Left ventricle myocardium superior (tissue), 1 donor: ENCODE data around the gene PRAMEF4. TPM values are rescaled to one million over a fixed set of nuclear protein-coding genes. Genes with fewer than 3 reads are reported as not detected.
"Not testable (repeated sequence)": the region's sequence is repeated elsewhere in the genome, so short reads cannot be mapped to it uniquely, and the experiment has no call there.

ENCODE experiments used
- ATAC-seq: fragments of 200-7000 bp; cut with Tn5 transposase; one replicate; pipeline ENCODE4 v1.9.1; 2020; ENCODE audit warnings: mild to moderate bottlenecking, moderate library complexity
- DNase-seq: peaks from one replicate; pipeline ENCODE4 v3.0.0-alpha.2; 2020
- intact Hi-C: fragments of 100-400 bp; cut with micrococcal nuclease; formaldehyde crosslinking; loops from one replicate; pipeline ENCODE4 v1.11.0; 2022
- long read RNA-seq: library from polyadenylated mRNA; unstranded; transcript quantifications from one replicate; pipeline ENCODE4 v2.0.0, GENCODE V29; 2021
- total RNA-seq: library from RNA; stranded (reverse); fragmentation: NEBNext Ultra II Directional; extraction: Animal tissue kit (Norgen Biotek cat#: 25700); gene quantifications from one replicate; pipeline ENCODE4 v1.2.1, GENCODE V29; 2021
- donor health status: DM: no; HTN: yes; CAD: no; lungs with severe emphysema.

Gene PRAMEF4
- total RNA-seq, result not detected
- long read RNA-seq, result 0 reads

DNA sequence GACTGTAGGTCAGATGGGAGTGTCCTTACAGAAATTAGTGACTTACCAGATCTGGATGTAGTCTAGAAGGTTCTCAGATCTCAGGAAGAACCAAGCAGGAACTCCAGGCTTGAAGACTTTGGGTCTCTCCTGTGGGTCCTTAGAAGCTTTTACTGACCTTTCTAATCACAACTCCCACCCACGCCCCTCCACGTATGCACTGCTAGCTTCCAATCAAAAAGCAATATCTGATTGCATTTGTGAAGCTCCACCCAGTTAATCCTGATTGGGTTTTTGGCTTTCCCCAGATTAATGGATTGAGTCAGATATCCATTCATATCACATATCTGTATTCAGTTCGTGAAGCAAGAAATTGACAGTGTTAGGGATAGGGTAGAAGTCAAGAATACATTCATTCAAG lies at the start of gene PRAMEF4:
Gene PRAMEF4 (minus strand): TSS at position 101 of the 400 bp plus-strand sequence. CDS start 2,807 bp downstream, outside the sequence.
- intact Hi-C loops, DNase-seq, ATAC-seq: not testable (repeated sequence)

DNA sequence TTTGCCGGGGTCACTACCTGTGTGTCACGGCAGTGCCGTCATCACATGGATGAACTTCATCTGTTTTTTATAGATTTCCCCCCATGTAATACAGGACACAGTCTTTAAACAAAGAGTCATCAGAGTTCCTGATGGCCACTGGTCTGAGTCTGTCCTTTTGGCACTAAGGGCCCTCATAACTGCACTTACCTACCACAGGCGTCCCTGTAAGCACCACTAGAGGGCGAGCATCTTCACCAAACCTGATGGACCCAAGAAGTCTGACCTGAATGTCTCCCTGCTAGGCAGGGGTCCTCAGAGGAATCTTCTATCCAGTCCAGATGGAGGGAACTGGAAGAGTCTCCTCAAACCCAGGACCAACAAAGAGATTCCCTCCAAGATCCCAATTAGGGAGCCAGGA lies 38.4 kb upstream of the PRAMEF4 start:
- intact Hi-C loops, ATAC-seq: not testable (repeated sequence)

GRCh38 chr1:12921749-12922148 lies 35.7 kb upstream of the PRAMEF4 start:
- intact Hi-C loops, ATAC-seq: not testable (repeated sequence)

More for the DNA sequence above, 38.4 kb upstream of the PRAMEF4 start:
- not testable (repeated sequence) for DNase-seq

DNA sequence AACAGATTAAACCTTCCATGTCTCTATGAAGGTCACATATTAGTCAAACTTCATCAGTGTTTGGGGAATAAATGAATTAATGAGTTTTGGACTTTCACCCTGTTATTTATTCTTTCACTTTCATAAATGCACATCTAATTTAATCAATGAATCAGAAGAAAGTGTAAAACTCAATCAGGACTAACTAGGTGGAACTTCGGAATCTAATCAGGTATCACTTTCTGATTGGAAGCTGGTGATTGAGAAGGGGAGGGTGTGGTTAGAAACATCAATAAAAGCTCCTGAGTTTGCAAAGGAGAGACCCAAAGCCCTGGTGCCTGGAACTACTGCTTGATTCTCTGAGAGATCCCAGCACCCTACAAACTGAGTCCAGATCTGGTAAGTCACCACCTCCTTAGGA lies 30.3 kb upstream of the PRAMEF4 start, which contains the start of gene PRAMEF7:
Gene PRAMEF7 (plus strand): TSS at position 301 of the 400 bp plus-strand sequence. CDS start 1,083 bp downstream, outside the sequence.
- ATAC-seq, intact Hi-C loops, DNase-seq: not testable (repeated sequence)

More at GRCh38 chr1:12921749-12922148, 35.7 kb upstream of the PRAMEF4 start:
- not testable (repeated sequence) for DNase-seq

GRCh38 chr1:12903793-12904572 lies 18.0 kb upstream of the PRAMEF4 start:
- DNase-seq, ATAC-seq, intact Hi-C loops: not testable (repeated sequence)

DNA sequence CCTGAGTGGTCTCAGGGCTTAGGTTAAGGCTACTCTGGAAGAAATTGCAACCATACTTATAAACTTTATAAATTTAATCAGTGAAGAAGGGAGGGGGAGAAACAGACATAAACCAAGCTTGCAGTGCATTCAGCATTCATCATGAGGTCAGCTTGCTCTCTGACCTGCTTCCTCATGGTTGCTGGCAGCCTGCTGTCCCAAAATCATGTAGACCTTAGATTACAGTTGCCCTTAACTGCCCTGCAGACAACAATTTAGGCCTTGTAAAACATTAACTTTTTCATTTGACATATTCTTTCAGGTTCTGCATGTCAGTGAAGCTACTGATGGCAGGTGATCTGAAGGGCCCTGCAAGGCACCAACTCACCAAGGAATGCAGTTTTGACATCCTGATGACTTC lies 13.2 kb upstream of the PRAMEF4 start:
- ATAC-seq, DNase-seq, intact Hi-C loops: not testable (repeated sequence)

GRCh38 chr1:12898170-12898569 lies 12.2 kb upstream of the PRAMEF4 start, which contains the start of gene PRAMEF10:
TSS of gene PRAMEF10 (minus strand) at chr1:12898270. CDS start at chr1:12895847, 2,423 bp downstream.
- DNase-seq, ATAC-seq, intact Hi-C loops: not testable (repeated sequence)

DNA sequence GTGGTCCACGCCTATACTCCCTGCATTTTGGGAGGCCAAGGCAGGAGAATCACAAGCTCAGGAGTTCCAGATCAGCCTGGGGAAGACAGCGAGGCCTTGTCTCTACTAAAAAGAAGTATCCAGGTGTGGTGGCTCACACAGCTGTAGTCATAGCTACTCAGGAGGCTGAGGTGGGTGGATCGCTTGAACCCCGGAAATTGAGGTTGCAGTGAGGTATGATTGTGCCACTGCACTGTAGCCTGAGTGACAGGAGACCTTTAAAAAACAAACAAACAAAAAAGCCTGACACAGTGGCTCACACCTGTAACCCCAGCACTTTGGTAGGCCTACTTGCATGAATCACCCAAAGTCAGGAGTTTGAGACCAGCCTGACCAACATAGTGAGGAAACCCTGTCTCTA lies 7.5 kb downstream of the PRAMEF4 start:
- ATAC-seq, intact Hi-C loops: not testable (repeated sequence)

GRCh38 chr1:12863131-12863880 lies 22.7 kb downstream of the PRAMEF4 start:
- intact Hi-C loops, ATAC-seq, DNase-seq: not testable (repeated sequence)

More for the DNA sequence above, 7.5 kb downstream of the PRAMEF4 start:
- not testable (repeated sequence) for DNase-seq

DNA sequence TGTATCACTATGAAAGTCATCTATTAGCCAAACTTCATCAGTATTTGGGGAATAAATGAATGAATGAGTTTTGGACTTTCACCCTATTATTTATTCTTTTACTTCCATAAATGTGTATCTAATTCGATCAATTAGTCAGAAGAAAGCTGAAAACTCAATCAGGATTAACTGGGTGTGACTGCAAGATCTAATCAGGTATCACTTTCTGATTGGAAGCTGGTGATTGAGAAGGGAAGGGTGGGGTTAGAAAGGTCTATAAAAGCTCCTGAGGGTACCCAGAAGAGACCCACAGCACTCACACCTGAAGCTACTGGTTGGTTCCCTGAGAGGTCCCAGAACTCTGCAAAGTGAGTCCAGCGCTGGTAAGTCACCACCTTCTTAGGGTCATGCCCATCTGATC lies 29.2 kb downstream of the PRAMEF4 start, which contains the start of gene PRAMEF2:
Gene PRAMEF2 (plus strand): TSS at position 301 of the 400 bp plus-strand sequence. CDS start 1,924 bp downstream, outside the sequence.
- intact Hi-C loops, DNase-seq, ATAC-seq: not testable (repeated sequence)

DNA sequence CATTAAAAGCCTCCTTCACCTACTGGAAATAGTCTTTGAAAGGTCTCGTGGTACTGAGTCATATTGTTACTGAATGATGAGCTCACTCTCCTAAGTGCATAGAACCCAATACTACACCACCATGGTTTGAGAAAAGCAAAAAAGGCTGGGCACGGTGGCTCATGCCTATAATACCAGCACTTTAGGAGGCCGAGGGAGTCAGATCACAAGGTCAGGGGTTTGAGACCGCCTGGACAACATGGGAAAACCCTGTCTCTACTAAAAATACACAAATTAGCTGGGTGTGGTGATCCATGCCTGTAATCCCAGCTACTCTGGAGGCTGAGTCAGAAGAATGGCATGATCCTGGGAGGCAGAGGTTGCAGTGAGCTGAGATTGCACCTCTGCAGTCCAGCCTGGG lies 34.2 kb downstream of the PRAMEF4 start:
- no peak for ATAC-seq
- no peak for DNase-seq
- intact Hi-C loops, result no loop called here

DNA sequence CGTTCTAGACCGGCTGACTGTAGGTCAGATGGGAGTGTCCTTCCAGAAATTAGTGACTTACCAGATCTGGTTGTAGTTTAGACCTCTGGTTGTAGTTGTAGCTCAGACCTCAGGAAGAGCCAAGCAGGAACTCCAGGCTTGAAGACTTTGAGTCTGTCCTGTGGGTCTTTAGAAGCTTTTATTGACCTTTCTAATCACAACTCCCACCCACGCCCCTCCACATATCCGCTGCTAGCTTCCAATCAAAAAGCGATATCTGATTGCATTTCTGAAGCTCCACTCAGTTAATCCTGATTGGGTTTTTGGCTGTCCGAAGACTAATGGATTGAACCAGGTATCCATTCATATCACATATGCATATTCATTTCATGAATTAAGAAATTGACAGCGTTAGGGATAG lies 37.4 kb downstream of the PRAMEF4 start, which contains the start of gene HNRNPCL1:
Gene HNRNPCL1 (minus strand): TSS at position 101 of the 400 bp plus-strand sequence. CDS start 431 bp downstream, outside the sequence.
- ATAC-seq, DNase-seq, intact Hi-C loops: not testable (repeated sequence)

DNA sequence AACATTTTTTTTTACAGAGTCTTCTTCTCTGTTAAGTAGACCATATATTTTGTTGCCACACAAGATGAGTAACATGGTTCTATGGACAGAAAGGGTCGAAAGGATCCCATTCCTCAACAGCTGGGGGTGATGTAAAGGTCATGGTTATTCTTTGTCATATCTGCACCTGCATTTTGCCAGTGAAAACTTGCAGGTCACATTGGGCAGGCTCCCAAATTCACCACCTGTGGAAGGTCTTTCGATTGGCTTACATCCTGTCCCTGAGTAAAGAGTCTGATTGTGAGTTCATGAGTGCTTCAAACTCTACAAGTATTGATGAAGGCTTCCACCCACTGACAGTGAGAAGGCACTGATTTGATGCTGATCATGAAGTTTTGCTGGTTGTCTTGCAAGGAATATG lies 52.8 kb downstream of the PRAMEF4 start:
- intact Hi-C loops, DNase-seq, ATAC-seq: not testable (repeated sequence)

- intact Hi-C loops, ATAC-seq, DNase-seq: not testable (repeated sequence)
These were observed 54.7 kb downstream of the PRAMEF4 start, which contains the start of gene PRAMEF11 for GRCh38 chr1:12831310-12831709. TSS of gene PRAMEF11 (minus strand) at chr1:12831410. CDS start at chr1:12828789, 2,621 bp downstream.

Other genes with a start within 250 kb of the PRAMEF4 start
- gene AADACL4, start 242.1 kb downstream of the PRAMEF4 start, total RNA-seq, result not detected
- gene AADACL3, start 170.1 kb downstream of the PRAMEF4 start, total RNA-seq, result not detected
- not detected for gene CFAP107, start 140.0 kb downstream of the PRAMEF4 start, total RNA-seq
- not detected for gene PRAMEF12, start 112.5 kb downstream of the PRAMEF4 start, total RNA-seq
- gene PRAMEF1, start 94.8 kb downstream of the PRAMEF4 start, total RNA-seq, result not detected
- not detected for gene PRAMEF11, start 54.8 kb downstream of the PRAMEF4 start, total RNA-seq
- not detected for gene HNRNPCL1, start 37.5 kb downstream of the PRAMEF4 start, total RNA-seq
- not detected for gene PRAMEF2, start 29.1 kb downstream of the PRAMEF4 start, total RNA-seq
- gene PRAMEF10, start 12.1 kb upstream of the PRAMEF4 start, total RNA-seq, result not detected
- not detected for gene PRAMEF7, start 30.4 kb upstream of the PRAMEF4 start, total RNA-seq
- not detected for gene PRAMEF6, start 61.4 kb upstream of the PRAMEF4 start, total RNA-seq
- not detected for gene PRAMEF27, start 170.4 kb upstream of the PRAMEF4 start, total RNA-seq
- gene HNRNPCL3, start 174.6 kb upstream of the PRAMEF4 start, total RNA-seq, result not detected
- not detected for gene PRAMEF25, start 184.6 kb upstream of the PRAMEF4 start, total RNA-seq
- not detected for gene HNRNPCL2, start 230.7 kb upstream of the PRAMEF4 start, total RNA-seq